GM23248 (cell line): Measurements from ENCODE around the gene CEP112.

Source experiments
- EZH2 ChIP-seq: fragments of 200-600 bp; sonication (generic); IDR thresholded peaks from 2 replicates; pipeline ENCODE4 v1.6.1; 2018; ENCODE audit warnings: antibody characterized with exemption, mild to moderate bottlenecking; ENCODE audit not compliant: insufficient read depth, poor library complexity, severe bottlenecking
- EZH2phosphoT487 ChIP-seq: fragments of 200-600 bp; sonication (generic); IDR thresholded peaks from 2 replicates; pipeline ENCODE4 v1.6.1; 2018; ENCODE audit warnings: antibody characterized with exemption, moderate library complexity, mild to moderate bottlenecking, low read depth; ENCODE audit not compliant: insufficient read depth

GRCh38 chr17:65633146-65633881, 558.6 kb downstream of the CEP112 start:
- TF ChIP-seq EZH2phosphoT487 (no peak), EZH2 (no peak)
